Mucosa of descending colon (tissue), 3 donors: ENCODE results near the gene RIN2. TPM values are rescaled to one million over a fixed set of nuclear protein-coding genes. Genes with fewer than 3 reads are reported as not detected.
A peak's percentile ranks its signal among the peaks of the same experiment; 100 is the strongest.

Experiments used
- ATAC-seq: fragments of 200-7000 bp; cut with Tn5 transposase; one replicate; pipeline ENCODE4 v1.9.1; 2020; ENCODE audit warnings: mild to moderate bottlenecking, moderate library complexity
- DNase-seq, 3 donors: peaks; one replicate each; pipeline ENCODE4 v3.0.0-alpha.2; 2020
- H3K36me3 ChIP-seq: fragments of 200-600 bp; one replicate; pipeline ENCODE4 v1.8.0; 2021; ENCODE audit warnings: low read depth, mild to moderate bottlenecking
- H3K4me1 ChIP-seq: fragments of 200-600 bp; one replicate; pipeline ENCODE4 v1.8.0; 2021; ENCODE audit warnings: low read depth, mild to moderate bottlenecking
- H3K4me3 ChIP-seq: fragments of 200-600 bp; one replicate; pipeline ENCODE4 v1.8.0; 2021; ENCODE audit warnings: mild to moderate bottlenecking
- H3K9me3 ChIP-seq: fragments of 200-600 bp; one replicate; pipeline ENCODE4 v1.8.0; 2021; ENCODE audit warnings: mild to moderate bottlenecking
- intact Hi-C, 2 donors: fragments of 100-400 bp; cut with DNase I in 1 of 2; cut with micrococcal nuclease in 1 of 2; formaldehyde crosslinking; loops; one replicate each; pipeline versions ENCODE4 v1.11.0 to v1.11.1; 2022; cut with DNase I, micrococcal nuclease
- long read RNA-seq, 2 donors: library from polyadenylated mRNA; unstranded; transcript quantifications; one replicate each; pipeline ENCODE4 v2.0.0, GENCODE V29; 2019 to 2021
- total RNA-seq, 3 donors: library from RNA; stranded (reverse); fragmentation: NEBNext Ultra II Directional in 2 of 3; extraction: Animal tissue kit (Norgen Biotek cat#: 25700) in 2 of 3; gene quantifications; one replicate each; pipeline versions ENCODE4 v1.2.1 to v1.2.4, GENCODE V29; 2021 to 2023
- TF ChIP-seq, protein P1 (sequence below): fragments of 200-600 bp; IDR thresholded peaks from one replicate; pipeline ENCODE4 v1.8.0; 2022; ENCODE audit warnings: antibody characterized with exemption, mild to moderate bottlenecking
- donor health status: DM: no; HTN: no; CAD: no; lungs with moderate emphysema.
- donor health status: DM: no; HTN: no; CAD: no.
- donor health status: DM: no; HTN: yes; CAD: no.

Gene RIN2, protein sequence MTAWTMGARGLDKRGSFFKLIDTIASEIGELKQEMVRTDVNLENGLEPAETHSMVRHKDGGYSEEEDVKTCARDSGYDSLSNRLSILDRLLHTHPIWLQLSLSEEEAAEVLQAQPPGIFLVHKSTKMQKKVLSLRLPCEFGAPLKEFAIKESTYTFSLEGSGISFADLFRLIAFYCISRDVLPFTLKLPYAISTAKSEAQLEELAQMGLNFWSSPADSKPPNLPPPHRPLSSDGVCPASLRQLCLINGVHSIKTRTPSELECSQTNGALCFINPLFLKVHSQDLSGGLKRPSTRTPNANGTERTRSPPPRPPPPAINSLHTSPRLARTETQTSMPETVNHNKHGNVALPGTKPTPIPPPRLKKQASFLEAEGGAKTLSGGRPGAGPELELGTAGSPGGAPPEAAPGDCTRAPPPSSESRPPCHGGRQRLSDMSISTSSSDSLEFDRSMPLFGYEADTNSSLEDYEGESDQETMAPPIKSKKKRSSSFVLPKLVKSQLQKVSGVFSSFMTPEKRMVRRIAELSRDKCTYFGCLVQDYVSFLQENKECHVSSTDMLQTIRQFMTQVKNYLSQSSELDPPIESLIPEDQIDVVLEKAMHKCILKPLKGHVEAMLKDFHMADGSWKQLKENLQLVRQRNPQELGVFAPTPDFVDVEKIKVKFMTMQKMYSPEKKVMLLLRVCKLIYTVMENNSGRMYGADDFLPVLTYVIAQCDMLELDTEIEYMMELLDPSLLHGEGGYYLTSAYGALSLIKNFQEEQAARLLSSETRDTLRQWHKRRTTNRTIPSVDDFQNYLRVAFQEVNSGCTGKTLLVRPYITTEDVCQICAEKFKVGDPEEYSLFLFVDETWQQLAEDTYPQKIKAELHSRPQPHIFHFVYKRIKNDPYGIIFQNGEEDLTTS
- total RNA-seq, result 100 to 1,000 TPM in 1 of 3 donors, 10 to 100 TPM in 2; 73.1 to 127 (median 73.9) TPM
- long read RNA-seq, donor 1, partial matches to known transcripts, result 21 of 37 reads
- long read RNA-seq, donor 1, other reads (novel, unspliced or antisense), result 16 of 37 reads
- long read RNA-seq, donor 2, partial matches to known transcripts, result 21 of 30 reads
- long read RNA-seq, donor 2, other reads (novel, unspliced or antisense), result 9 of 30 reads

- H3K9me3 ChIP-seq, result no peaks in the 10 kb centered on the region
- intact Hi-C loops, result no loop called here
- ATAC-seq (peak; percentile 80), DNase-seq (peak; percentile 87 to 91 (median 88))
- peak within 1 kb of the TSS; percentile 20 for H3K4me3 ChIP-seq
- TF ChIP-seq, protein P1, sequence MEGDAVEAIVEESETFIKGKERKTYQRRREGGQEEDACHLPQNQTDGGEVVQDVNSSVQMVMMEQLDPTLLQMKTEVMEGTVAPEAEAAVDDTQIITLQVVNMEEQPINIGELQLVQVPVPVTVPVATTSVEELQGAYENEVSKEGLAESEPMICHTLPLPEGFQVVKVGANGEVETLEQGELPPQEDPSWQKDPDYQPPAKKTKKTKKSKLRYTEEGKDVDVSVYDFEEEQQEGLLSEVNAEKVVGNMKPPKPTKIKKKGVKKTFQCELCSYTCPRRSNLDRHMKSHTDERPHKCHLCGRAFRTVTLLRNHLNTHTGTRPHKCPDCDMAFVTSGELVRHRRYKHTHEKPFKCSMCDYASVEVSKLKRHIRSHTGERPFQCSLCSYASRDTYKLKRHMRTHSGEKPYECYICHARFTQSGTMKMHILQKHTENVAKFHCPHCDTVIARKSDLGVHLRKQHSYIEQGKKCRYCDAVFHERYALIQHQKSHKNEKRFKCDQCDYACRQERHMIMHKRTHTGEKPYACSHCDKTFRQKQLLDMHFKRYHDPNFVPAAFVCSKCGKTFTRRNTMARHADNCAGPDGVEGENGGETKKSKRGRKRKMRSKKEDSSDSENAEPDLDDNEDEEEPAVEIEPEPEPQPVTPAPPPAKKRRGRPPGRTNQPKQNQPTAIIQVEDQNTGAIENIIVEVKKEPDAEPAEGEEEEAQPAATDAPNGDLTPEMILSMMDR, result no peak
- no peaks in the 10 kb centered on the region for H3K36me3 ChIP-seq
- peaks cover 5% of the 10 kb centered on the region for H3K4me1 ChIP-seq
Observed at GRCh38 chr20:19758133-19758500, at the start of gene RIN2. TSS of gene RIN2 (plus strand) at chr20:19758258. CDS start at chr20:19889602, 131,344 bp downstream.

DNA sequence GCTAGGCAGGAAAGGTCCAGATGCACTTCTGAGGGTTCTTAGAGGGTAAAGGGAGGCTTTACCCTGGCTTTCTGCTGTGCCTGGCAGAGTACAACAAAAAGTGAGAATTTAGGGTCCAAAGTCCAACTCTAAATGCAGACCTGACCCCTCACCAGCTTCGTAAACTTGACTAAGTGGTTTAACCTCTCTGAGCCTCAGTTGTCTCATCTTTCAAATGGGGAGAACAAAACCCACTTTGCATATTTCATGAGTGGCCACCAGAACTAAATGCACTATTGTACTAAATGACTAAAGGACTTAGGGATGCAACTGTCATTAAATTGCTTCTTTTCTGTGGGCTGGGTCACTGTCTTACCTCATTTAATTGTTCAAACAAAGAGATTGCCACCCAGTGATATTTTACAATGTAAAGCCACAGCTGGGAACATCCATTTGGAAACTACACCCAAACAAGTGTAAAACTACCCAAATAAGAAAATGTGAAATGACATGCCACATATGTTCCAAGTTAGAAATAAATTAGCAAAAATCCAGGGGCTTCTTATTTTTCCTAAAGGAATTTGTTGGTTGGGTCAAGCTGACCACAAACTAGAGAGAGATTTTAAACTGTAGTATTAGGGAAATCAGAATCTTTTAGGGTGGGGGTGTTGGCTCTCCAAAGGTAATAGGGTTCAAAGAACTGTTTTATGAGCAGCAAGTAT lies 48.3 kb upstream of the RIN2 start:
- peak; percentile 47 for ATAC-seq
- TF ChIP-seq, protein P1, result no peak
- H3K4me3 ChIP-seq, result no peak overlapping the region
- intact Hi-C loops, result no loop called here
- no peak for DNase-seq
- H3K9me3 ChIP-seq, result no peaks in the 10 kb centered on the region
- H3K4me1 ChIP-seq, result peaks cover 35% of the 10 kb centered on the region
- no peaks in the 10 kb centered on the region for H3K36me3 ChIP-seq

- no peaks in the 10 kb centered on the region for H3K9me3 ChIP-seq
- peaks cover 35% of the 10 kb centered on the region for H3K4me1 ChIP-seq
- DNase-seq (peak in 1 of 3 donors; percentile 74), ATAC-seq (peak; percentile 76)
- H3K36me3 ChIP-seq, result no peaks in the 10 kb centered on the region
- intact Hi-C loops, result no loop called here
- TF ChIP-seq, protein P1, result no peak
- H3K4me3 ChIP-seq, result no peak overlapping the region
Observed at GRCh38 chr20:19710336-19711120, 47.5 kb upstream of the RIN2 start.

DNA sequence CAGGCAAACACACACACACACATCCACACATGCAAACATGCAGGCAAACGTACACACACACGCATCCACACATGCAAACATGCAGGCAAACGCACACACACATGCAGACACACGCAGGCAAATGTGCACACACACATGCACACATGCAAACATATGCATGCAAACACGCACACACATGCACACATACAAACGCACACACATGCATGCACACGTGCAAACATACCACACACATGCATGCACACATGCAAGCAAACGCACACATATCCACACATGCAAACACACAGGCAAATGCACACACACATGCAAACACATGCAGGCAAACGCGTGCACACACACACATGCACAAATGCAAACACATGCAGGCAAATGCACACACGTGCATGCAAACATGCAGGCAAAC lies 46.9 kb upstream of the RIN2 start:
- intact Hi-C loops, result no loop called here
- Histone ChIP-seq H3K36me3 (no peaks in the 10 kb centered on the region), H3K9me3 (no peaks in the 10 kb centered on the region), H3K4me1 (peaks cover 35% of the 10 kb centered on the region), H3K4me3 (no peak overlapping the region)
- TF ChIP-seq, protein P1, result no peak
- ATAC-seq (no peak), DNase-seq (no peak)
